Activated T-cell treated with anti-CD3 and anti-CD28 coated beads, Interleukin-2, amount 50 U/mL, for 4 hours (primary cell): Measurements from ENCODE around the gene BRMS1L. TPM values are rescaled to one million over a fixed set of nuclear protein-coding genes. Genes with fewer than 3 reads are reported as not detected.
"Not testable (repeated sequence)": the region's sequence is repeated elsewhere in the genome, so short reads cannot be mapped to it uniquely, and the experiment has no call there.

Experiments used
- ATAC-seq, 2 donors: fragments of 200-7000 bp; cut with Tn5 transposase; one replicate each; pipeline ENCODE4 v1.10.0; 2021
- DNase-seq: peaks from one replicate; pipeline ENCODE4 v3.0.0-alpha.2; 2020
- H3K27me3 Mint-ChIP-seq: one replicate; pipeline ENCODE4 v1.8.0; 2021; ENCODE audit warnings: low read depth, mixed read lengths
- H3K36me3 Mint-ChIP-seq: one replicate; pipeline ENCODE4 v1.8.0; 2022; ENCODE audit warnings: mixed read lengths; ENCODE audit not compliant: insufficient read depth
- H3K4me1 Mint-ChIP-seq: one replicate; pipeline ENCODE4 v1.8.0; 2021; ENCODE audit warnings: low read depth, mixed read lengths
- H3K4me3 Mint-ChIP-seq: one replicate; pipeline ENCODE4 v1.8.0; 2021; ENCODE audit warnings: mild to moderate bottlenecking, moderate library complexity, mixed read lengths
- H3K9me3 Mint-ChIP-seq: one replicate; pipeline ENCODE4 v1.8.0; 2021; ENCODE audit warnings: mixed read lengths
- total RNA-seq, 3 donors: library from RNA; stranded (reverse); gene quantifications; one replicate each; pipeline ENCODE4 v1.2.1, GENCODE V29; 2021

Gene BRMS1L
- total RNA-seq, 3 donors from 2014 or later: 7.1 to 7.6 (median 7.3) TPM

DNA sequence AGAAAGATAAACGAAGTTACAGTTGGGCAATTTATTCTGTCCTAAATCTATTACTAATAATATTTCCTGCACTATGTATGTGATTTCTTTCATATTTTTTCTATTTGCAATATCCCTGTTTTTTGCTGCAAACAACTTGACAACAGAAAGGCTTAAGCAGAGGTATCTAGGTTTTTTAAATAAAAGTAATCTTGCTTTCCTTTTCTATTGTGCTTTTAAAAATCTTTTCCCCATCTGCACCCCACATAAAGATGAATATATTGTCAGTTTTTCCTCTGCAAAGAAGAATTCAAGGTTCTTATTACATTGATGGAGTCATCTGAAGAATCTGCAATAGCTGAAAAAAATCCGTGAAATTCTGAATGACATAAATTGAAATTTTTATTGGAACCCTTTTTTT, 16.5 kb upstream of the BRMS1L start:
- ATAC-seq (no peak), DNase-seq (no peak)
- Mint-ChIP-seq H3K4me3 (peak overlapping the region; percentile 99), H3K36me3 (peaks cover 2% of the 10 kb centered on the region), H3K9me3 (peaks cover 2% of the 10 kb centered on the region), H3K27me3 (no peaks in the 10 kb centered on the region), H3K4me1 (peaks cover 23% of the 10 kb centered on the region)

GRCh38 chr14:35810963-35811362, 15.2 kb upstream of the BRMS1L start:
- H3K4me1 Mint-ChIP-seq: peaks cover 20% of the 10 kb centered on the region
- ATAC-seq (no peak), DNase-seq (no peak)
- peaks cover 2% of the 10 kb centered on the region for H3K9me3 Mint-ChIP-seq
- no peak overlapping the region for H3K4me3 Mint-ChIP-seq
- no peaks in the 10 kb centered on the region for H3K27me3 Mint-ChIP-seq
- H3K36me3 Mint-ChIP-seq: no peaks in the 10 kb centered on the region

GRCh38 chr14:35814371-35815005, 11.7 kb upstream of the BRMS1L start:
- peak; percentile 75 to 83 for ATAC-seq
- Mint-ChIP-seq H3K36me3 (no peaks in the 10 kb centered on the region), H3K9me3 (no peaks in the 10 kb centered on the region)

GRCh38 chr14:35818346-35819115, 7.6 kb upstream of the BRMS1L start:
- Mint-ChIP-seq H3K4me3 (no peak overlapping the region), H3K4me1 (no peaks in the 10 kb centered on the region), H3K9me3 (no peaks in the 10 kb centered on the region), H3K36me3 (no peaks in the 10 kb centered on the region), H3K27me3 (no peaks in the 10 kb centered on the region)
- DNase-seq (no peak), ATAC-seq (no peak)

More at GRCh38 chr14:35814371-35815005, 11.7 kb upstream of the BRMS1L start:
- peak; percentile 81 for DNase-seq
- no peaks in the 10 kb centered on the region for H3K4me1 Mint-ChIP-seq
- H3K27me3 Mint-ChIP-seq: no peaks in the 10 kb centered on the region
- H3K4me3 Mint-ChIP-seq: no peak overlapping the region

GRCh38 chr14:35819591-35820540, 6.3 kb upstream of the BRMS1L start:
- H3K9me3 Mint-ChIP-seq: no peaks in the 10 kb centered on the region
- no peak overlapping the region for H3K4me3 Mint-ChIP-seq
- DNase-seq: no peak
- H3K27me3 Mint-ChIP-seq: no peaks in the 10 kb centered on the region
- H3K36me3 Mint-ChIP-seq: no peaks in the 10 kb centered on the region
- ATAC-seq: no peak
- H3K4me1 Mint-ChIP-seq: no peaks in the 10 kb centered on the region

DNA sequence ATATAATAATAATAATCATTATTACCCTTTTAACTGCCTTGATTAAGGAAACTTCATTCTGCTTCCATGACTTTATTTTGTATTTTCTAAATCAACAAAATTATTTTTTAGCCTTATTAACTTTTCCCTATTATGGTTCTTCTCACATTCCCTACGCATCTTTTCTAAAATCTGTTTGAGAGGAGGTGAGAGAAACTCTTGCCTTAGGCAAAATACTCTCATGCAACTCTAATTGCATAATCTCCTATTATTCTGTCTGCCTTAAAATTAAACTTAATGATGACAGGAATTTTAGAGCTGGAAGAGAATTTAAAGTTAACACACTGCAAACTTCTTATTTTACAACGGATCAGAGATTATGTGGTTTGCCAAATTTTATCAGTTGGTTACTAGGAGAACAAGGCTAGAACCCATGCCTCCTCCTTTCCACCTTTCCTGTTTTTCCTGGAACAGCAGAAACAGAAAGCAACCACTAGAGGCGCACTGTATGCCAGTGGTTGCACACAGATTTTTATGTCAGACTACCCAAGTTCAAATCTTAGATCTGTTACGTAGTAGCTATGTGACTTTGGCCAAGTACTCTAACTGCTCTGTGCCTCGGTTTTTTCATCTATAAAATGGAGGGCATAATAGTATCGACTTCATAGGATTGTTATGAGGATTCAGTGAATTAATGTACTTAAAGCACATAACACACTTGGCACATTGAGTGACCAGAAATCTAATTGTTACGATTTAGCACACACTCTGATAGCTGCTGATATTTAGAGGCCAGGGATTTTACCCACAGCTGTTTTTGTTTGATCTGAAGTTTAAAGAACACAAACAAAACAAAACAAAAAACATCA, 4.3 kb upstream of the BRMS1L start:
- no peak for DNase-seq
- no peaks in the 10 kb centered on the region for H3K9me3 Mint-ChIP-seq
- no peaks in the 10 kb centered on the region for H3K27me3 Mint-ChIP-seq
- no peak for ATAC-seq
- H3K4me1 Mint-ChIP-seq: peaks cover 6% of the 10 kb centered on the region
- no peak overlapping the region for H3K4me3 Mint-ChIP-seq
- H3K36me3 Mint-ChIP-seq: no peaks in the 10 kb centered on the region

- no peaks in the 10 kb centered on the region for H3K9me3 Mint-ChIP-seq
- H3K4me3 Mint-ChIP-seq: no peak overlapping the region
- no peak for DNase-seq
- peaks cover 13% of the 10 kb centered on the region for H3K4me1 Mint-ChIP-seq
- no peaks in the 10 kb centered on the region for H3K36me3 Mint-ChIP-seq
- ATAC-seq: no peak
- H3K27me3 Mint-ChIP-seq: no peaks in the 10 kb centered on the region
Measured at GRCh38 chr14:35822501-35822900, 3.6 kb upstream of the BRMS1L start.

DNA sequence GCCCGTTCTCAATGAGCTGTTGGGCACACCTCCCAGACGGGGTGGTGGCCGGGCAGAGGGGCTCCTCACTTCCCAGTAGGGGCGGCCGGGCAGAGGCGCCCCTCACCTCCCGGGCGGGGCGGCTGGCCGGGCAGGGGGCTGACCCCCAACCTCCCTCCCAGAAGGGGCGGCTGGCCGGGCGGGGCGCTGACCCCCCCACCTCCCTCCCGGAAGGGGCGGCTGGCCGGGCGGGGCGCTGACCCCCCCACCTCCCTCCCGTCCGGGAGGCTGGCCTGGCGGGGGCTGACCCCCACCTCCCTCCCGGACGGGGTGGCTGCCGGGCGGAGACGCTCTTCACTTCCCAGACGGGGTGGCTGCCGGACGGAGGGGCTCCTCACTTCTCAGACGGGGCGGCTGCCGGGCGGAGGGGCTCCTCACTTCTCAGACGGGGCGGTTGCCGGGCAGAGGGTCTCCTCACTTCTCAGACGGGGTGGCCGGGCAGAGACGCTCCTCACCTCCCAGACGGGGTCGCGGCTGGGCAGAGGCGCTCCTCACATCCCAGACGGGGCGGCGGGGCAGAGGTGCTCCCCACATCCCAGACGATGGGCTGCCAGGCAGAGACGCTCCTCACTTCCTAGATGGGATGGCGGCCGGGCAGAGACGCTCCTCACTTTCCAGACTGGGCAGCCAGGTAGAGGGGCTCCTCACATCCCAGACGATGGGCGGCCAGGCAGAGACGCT, 1.5 kb upstream of the BRMS1L start:
- ATAC-seq, H3K27me3 Mint-ChIP-seq, H3K36me3 Mint-ChIP-seq, DNase-seq, H3K9me3 Mint-ChIP-seq: not testable (repeated sequence)
- H3K4me3 Mint-ChIP-seq: peak overlapping the region; percentile 91
- H3K4me1 Mint-ChIP-seq: peaks cover 20% of the 10 kb centered on the region

DNA sequence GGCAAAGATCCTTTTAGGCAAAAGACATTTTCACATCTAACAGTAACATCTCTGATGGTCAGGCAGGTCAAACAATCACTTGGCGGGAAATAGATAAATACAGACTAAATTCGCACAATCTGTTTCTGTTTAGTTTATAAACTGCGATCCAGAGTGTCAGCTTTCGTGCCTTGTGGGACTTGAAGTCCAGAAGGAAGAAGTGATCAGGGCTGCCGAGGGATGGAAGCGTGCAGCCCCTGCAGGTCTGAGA, 245 bp upstream of the BRMS1L start:
- ATAC-seq (no peak), DNase-seq (no peak)
- Mint-ChIP-seq H3K36me3 (no peaks in the 10 kb centered on the region), H3K27me3 (no peaks in the 10 kb centered on the region), H3K4me3 (peak overlapping the region; percentile 91), H3K4me1 (peaks cover 20% of the 10 kb centered on the region), H3K9me3 (no peaks in the 10 kb centered on the region)

GRCh38 chr14:35826952-35827416, 846 bp downstream of the BRMS1L start:
- Mint-ChIP-seq H3K36me3 (no peaks in the 10 kb centered on the region), H3K9me3 (no peaks in the 10 kb centered on the region), H3K4me1 (peaks cover 20% of the 10 kb centered on the region), H3K27me3 (no peaks in the 10 kb centered on the region), H3K4me3 (peak overlapping the region; percentile 91)
- no peak for DNase-seq
- no peak for ATAC-seq

DNA sequence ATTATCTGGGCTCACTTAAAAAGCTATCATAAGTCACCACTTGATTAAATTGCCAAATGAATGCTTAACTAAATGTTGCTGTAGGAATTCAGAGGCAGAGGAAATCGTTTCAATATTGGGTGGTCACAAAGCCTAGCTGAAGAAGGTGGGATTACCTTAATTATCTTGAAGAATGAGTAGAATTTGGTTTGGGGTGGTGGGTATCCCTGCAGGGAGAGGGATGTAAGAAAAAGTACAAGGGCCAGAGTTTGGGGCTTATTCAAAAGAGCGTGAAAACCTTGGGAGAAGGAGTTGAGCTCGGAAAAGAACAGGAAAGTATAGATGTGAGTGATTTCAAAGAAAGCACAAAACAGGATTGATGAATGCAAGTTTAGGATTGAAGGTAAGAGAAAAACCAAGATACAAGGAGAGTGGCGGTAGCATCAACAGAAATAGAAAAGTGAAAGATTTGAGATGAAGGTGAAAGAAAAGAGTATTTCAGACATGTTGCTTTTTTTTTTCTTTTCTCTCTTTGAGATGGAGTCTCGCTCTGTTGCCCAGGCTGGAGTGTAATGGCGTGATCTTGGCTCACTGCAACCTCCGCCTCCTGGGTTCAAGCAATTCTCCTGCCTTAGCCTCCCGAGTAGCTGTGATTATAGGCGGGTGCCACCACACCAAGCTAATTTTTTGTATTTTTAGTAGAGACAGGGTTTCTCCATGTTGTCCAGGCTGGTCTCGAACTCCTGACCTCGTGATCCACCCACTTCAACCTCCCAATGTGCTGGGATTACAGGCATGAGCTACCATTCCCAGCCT, 1.7 kb downstream of the BRMS1L start:
- no peak for DNase-seq
- peak overlapping the region; percentile 91 for H3K4me3 Mint-ChIP-seq

GRCh38 chr14:35829449-35829848, 3.3 kb downstream of the BRMS1L start:
- no peak overlapping the region for H3K4me3 Mint-ChIP-seq
- peaks cover 4% of the 10 kb centered on the region for H3K36me3 Mint-ChIP-seq
- peaks cover 20% of the 10 kb centered on the region for H3K4me1 Mint-ChIP-seq
- no peaks in the 10 kb centered on the region for H3K9me3 Mint-ChIP-seq
- H3K27me3 Mint-ChIP-seq: no peaks in the 10 kb centered on the region
- DNase-seq (no peak), ATAC-seq (no peak)

More for the DNA sequence above, 1.7 kb downstream of the BRMS1L start:
- no peak for ATAC-seq
- no peaks in the 10 kb centered on the region for H3K36me3 Mint-ChIP-seq
- H3K27me3 Mint-ChIP-seq: no peaks in the 10 kb centered on the region
- H3K4me1 Mint-ChIP-seq: peaks cover 20% of the 10 kb centered on the region
- H3K9me3 Mint-ChIP-seq: no peaks in the 10 kb centered on the region
